GM21381 (cell line): Measurements from ENCODE around the gene HSPG2.
A peak's percentile ranks its signal among the peaks of the same experiment; 100 is the strongest.

Experiments
- ATAC-seq: cut with Tn5 transposase; IDR thresholded peaks from one replicate; pipeline ENCODE4 v1.9.1; 2021; ENCODE audit warnings: mild to moderate bottlenecking, moderate library complexity; ENCODE audit not compliant: unreplicated experiment

The HSPG2 gene

GRCh38 chr1:21867451-21867996 is 69.6 kb downstream of the HSPG2 start:
- ATAC-seq: no peak

GRCh38 chr1:21866707-21867043 is 70.4 kb downstream of the HSPG2 start:
- no peak for ATAC-seq

- peak; percentile 63 for ATAC-seq
These were observed 71.0 kb downstream of the HSPG2 start for GRCh38 chr1:21865943-21866706.

GRCh38 chr1:21865609-21865942 is 71.5 kb downstream of the HSPG2 start:
- no peak for ATAC-seq

- ATAC-seq: no peak
These were observed 72.4 kb downstream of the HSPG2 start for GRCh38 chr1:21864730-21865129.

- ATAC-seq: no peak
These were observed 73.1 kb downstream of the HSPG2 start for GRCh38 chr1:21863981-21864380.

- ATAC-seq: no peak
These were observed 75.3 kb downstream of the HSPG2 start for GRCh38 chr1:21861602-21862429.

- ATAC-seq: no peak
These were observed 76.1 kb downstream of the HSPG2 start for GRCh38 chr1:21860971-21861370.

GRCh38 chr1:21859669-21860179 is 77.4 kb downstream of the HSPG2 start:
- no peak for ATAC-seq

- ATAC-seq: no peak
These were observed 79.1 kb downstream of the HSPG2 start for GRCh38 chr1:21857840-21858670.

- ATAC-seq: no peak
These were observed 79.8 kb downstream of the HSPG2 start for GRCh38 chr1:21857142-21857839.

- no peak for ATAC-seq
These were observed 81.6 kb downstream of the HSPG2 start for GRCh38 chr1:21855257-21856096.

- ATAC-seq: no peak
These were observed 82.4 kb downstream of the HSPG2 start for GRCh38 chr1:21854751-21855131.

GRCh38 chr1:21854090-21854750 is 82.9 kb downstream of the HSPG2 start:
- no peak for ATAC-seq

- no peak for ATAC-seq
These were observed 84.0 kb downstream of the HSPG2 start for GRCh38 chr1:21853131-21853427.

GRCh38 chr1:21852282-21853130 is 84.6 kb downstream of the HSPG2 start:
- no peak for ATAC-seq

GRCh38 chr1:21851430-21852250 is 85.5 kb downstream of the HSPG2 start:
- ATAC-seq: no peak
